ENCODE data around the gene ITLN2. TPM values are rescaled to one million over a fixed set of nuclear protein-coding genes. Genes with fewer than 3 reads are reported as not detected.
A peak's percentile ranks its signal among the peaks of the same experiment; 100 is the strongest.
"Not testable (repeated sequence)": the region's sequence is repeated elsewhere in the genome, so short reads cannot be mapped to it uniquely, and the experiment has no call there.

The ITLN2 gene
- total RNA-seq, 8 experiments from 2014 or later, result 0.29 to 1.8 (median 0.83) TPM; not detected in 3

DNA sequence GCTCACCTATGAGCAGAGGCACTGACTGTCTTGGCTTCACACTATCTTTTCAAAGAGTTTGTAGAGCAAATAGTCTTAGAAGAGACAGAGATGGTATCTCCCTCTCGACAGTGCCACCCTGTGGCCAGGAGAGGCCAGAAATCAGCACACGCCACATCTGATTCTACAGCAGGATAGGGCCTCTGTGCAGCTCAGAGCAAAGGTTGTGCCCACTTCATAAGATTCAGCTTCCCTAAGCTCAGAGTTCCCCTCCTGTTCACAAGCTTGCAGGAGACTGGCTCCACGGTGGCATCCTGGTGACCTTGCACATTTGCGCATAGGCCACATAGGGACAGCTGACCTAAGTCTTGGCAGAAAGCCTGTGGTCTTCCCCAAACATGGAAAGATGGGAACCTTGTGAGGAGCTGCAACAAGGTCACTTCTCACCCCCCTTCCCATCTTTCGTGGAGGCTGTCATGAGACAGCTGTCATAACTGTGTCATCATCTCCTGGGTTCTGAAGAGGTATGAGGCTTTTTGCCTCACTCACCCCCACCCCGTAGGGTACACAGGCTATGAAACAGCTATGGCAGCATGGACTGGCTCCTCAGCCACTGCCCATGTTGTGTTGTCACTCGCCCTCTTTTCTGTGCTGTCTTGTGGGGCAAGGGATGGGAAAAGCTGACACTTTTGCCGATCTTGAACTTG, 3.0 kb downstream of the ITLN2 start:
- H3K4me3 ChIP-seq, result no peak overlapping the region
- H3K4me1 ChIP-seq (replicated peaks in 1 of 2), result peaks cover 0 to 2% of the 10 kb centered on the region in 2 donors
- no peak overlapping the region for H3K27ac ChIP-seq
- peak in 6 of 8 experiments; percentile 30 to 95 (median 83) for ATAC-seq (replicated peaks in 6 of 8)
- in situ Hi-C loops (cut with MboI; ENCODE audit: low pct_unique_long_range_greater_than_20kb in 2 of 9, low sequenced_read_pairs in 9 of 9, unreplicated experiment in 9 of 9), result loop anchor here in 3 of 9 experiments (10.0 to 25.0 kb wide), 3 partner anchors 114 to 264 kb away; no protein-coding TSS in a partner anchor
- 0 to 100% (median 63%) methylated on average over 1 to 8 of the region's 8 CpGs; no CpG with 5 or more reads in 1 of the 10 experiments for WGBS, 10 experiments

DNA sequence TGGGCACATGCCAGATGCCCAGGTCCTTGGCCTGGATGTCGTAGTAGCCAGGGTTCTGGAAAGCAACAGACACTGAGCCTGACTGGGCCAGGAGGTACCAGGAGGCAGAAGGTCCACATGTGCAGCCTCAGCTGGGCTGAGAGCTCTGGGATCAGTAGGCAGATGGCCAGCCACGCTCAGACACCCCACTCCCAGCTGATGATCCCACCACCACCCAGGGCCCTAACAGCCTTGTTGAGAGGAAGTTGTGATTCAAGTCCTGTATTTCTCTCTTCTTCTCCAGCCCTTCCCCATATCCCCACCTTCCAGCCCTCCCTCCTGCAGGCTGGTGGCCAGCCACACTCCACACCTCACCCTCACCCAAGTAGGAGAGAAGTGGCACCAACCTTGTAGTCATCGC, 4.0 kb downstream of the ITLN2 start:
- ATAC-seq (replicated peaks in 6 of 8), result no peak
- Histone ChIP-seq H3K27ac (no peak overlapping the region), H3K4me1 (replicated peaks in 1 of 2) (peaks cover 0 to 2% of the 10 kb centered on the region in 2 donors), H3K4me3 (no peak overlapping the region)
- 95 to 100% methylated on average over 1 to 3 of the region's 3 CpGs; no CpG with 5 or more reads in 8 of the 10 experiments for WGBS, 10 experiments
- in situ Hi-C loops (cut with MboI; ENCODE audit: low pct_unique_long_range_greater_than_20kb in 2 of 9, low sequenced_read_pairs in 9 of 9, unreplicated experiment in 9 of 9), result loop anchor here in 3 of 9 experiments (10.0 to 25.0 kb wide), 3 partner anchors 113 to 263 kb away; no protein-coding TSS in a partner anchor

DNA sequence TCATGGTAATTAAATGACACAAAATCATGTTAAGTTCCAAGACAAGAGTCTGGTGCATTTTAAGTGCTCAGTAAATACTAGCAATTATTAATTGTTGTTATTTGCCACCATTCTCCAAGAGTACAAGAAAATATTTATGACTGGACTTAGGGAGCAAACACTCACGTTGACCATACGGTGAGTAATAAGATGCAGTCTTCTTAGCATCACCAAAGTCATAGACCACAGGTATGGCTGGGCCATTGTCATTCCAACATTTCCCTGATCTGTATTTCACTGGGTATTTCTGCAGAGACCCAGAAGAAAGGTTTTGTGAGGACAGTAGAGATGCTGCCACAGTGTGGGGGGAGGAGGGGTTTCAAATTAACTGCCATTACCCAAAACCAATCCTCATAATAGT, 4.7 kb downstream of the ITLN2 start:
- in situ Hi-C loops (cut with MboI; ENCODE audit: low pct_unique_long_range_greater_than_20kb in 2 of 9, low sequenced_read_pairs in 9 of 9, unreplicated experiment in 9 of 9), result loop anchor here in 3 of 9 experiments (10.0 to 25.0 kb wide), 3 partner anchors 113 to 263 kb away; no protein-coding TSS in a partner anchor
- H3K4me1 ChIP-seq (replicated peaks in 1 of 2), result peaks cover 0 to 2% of the 10 kb centered on the region in 2 donors
- ATAC-seq (replicated peaks in 6 of 8), result no peak
- H3K4me3 ChIP-seq, result no peak overlapping the region
- no peak overlapping the region for H3K27ac ChIP-seq
- WGBS, 10 experiments, result 54 to 100% (median 87%) methylated on average over 2 of the region's 2 CpGs; no CpG with 5 or more reads in 3 of the 10 experiments

DNA sequence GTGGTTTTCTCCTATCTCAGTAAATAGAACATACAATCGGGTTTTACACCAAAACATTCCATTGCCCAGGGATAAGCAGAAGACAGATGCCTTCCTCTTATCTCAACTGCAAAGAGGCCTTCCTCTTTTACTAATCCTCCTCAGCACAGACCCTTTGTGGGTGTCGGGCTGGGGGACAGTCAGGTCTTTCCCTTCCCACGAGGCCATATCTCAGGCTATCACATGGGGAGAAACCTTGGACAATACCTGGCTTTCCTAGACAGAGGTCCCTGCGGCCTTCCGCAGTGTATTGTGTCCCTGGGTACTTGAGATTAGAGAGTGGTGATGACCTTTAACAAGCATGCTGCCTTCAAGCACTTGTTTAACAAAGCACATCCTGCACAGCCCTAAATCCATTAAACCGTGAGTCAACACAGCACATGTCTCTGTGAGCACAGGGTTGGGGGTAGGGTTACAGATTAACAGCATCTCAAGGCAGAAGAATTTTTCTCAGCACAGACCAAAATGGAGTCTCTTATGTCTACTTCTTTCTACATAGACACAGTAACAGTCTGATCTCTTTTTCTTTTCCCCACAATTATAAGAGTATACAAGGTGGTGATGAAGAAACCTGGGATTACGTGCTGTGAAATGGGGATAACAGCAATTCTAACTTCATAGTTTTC, 5.3 kb downstream of the ITLN2 start:
- H3K27ac ChIP-seq; in situ Hi-C loops (cut with MboI; ENCODE audit: low pct_unique_long_range_greater_than_20kb in 2 of 9, low sequenced_read_pairs in 9 of 9, unreplicated experiment in 9 of 9); H3K4me1 ChIP-seq (replicated peaks in 1 of 2); H3K4me3 ChIP-seq; ATAC-seq (replicated peaks in 6 of 8): not testable (repeated sequence)
- 55 to 100% (median 80%) methylated on average over 1 to 3 of the region's 7 CpGs; no CpG with 5 or more reads in 5 of the 10 experiments for WGBS, 10 experiments

DNA sequence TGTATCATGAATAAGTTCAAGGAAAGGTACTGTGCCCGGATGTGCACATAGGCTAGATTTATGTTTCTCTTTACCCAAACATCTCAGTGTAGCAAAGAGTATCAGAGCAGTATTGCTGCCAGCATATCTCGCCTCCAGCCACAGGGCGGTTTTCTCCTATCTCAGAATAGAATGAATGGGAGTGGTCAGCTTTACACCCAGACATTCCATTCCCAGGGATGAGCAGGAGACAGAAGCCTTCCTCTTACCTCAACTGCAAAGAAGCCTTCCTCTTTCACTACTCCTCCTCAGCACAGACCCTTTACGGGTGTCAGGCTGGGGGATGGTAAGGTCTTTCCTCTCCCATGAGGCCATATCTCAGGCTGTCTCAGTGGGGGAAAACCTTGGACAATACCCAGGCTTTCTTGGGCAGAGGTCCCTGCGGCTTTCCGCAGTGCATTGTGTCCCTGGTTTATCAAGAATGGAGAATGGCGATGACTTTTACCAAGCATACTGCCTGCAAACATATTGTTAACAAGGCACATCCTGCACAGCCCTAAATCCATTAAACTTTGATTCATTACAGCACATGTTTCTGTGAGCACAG, 7.3 kb downstream of the ITLN2 start:
- 0 to 100% (median 81%) methylated on average over 1 to 6 of the region's 7 CpGs; no CpG with 5 or more reads in 4 of the 10 experiments for WGBS, 10 experiments
- H3K4me3 ChIP-seq; H3K27ac ChIP-seq; in situ Hi-C loops (cut with MboI; ENCODE audit: low pct_unique_long_range_greater_than_20kb in 2 of 9, low sequenced_read_pairs in 9 of 9, unreplicated experiment in 9 of 9); H3K4me1 ChIP-seq (replicated peaks in 1 of 2); ATAC-seq (replicated peaks in 6 of 8): not testable (repeated sequence)

DNA sequence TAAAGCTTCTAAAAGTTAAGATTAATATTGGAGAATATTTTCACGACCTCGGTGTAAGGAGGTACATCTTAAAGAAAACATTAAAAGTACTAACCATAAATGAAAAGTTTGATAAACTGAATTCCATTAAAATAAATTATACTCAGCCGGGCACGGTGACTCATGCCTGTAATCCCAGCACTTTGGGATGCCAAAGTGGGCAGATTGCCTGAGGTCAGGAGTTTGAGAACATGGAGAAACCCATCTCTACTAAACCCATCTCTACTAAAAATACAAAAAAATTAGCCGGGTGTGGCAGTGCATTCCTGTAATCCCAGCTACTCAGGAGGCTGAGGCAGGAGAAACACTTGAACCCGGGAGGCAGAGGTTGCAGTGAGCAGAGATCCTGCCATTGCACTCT, 8.7 kb downstream of the ITLN2 start:
- WGBS, 10 experiments, result 0 to 100% (median 90%) methylated on average over 1 to 6 of the region's 6 CpGs; no CpG with 5 or more reads in 1 of the 10 experiments
- H3K4me1 ChIP-seq (replicated peaks in 1 of 2); H3K27ac ChIP-seq; ATAC-seq (replicated peaks in 6 of 8); in situ Hi-C loops (cut with MboI; ENCODE audit: low pct_unique_long_range_greater_than_20kb in 2 of 9, low sequenced_read_pairs in 9 of 9, unreplicated experiment in 9 of 9); H3K4me3 ChIP-seq: not testable (repeated sequence)

DNA sequence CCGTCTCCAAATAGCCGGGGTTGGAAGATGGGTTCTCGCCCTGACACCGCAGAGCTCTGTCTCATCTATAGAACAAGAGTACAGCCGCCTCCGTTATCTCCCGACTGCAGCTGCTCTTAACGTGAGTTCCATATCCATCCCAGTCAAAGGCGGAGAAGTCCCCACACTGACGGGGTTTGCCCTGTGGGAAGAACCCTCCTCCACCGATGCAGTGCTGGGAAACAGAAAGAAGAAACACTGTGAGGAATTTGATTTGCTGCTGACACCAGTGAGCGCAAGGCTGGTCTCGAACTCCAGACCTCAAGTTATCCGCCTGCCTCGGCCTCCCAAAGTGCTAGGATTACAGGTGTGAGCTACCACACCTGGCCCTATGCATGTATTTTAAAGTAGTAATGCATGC, 9.5 kb downstream of the ITLN2 start:
- in situ Hi-C loops (cut with MboI; ENCODE audit: low pct_unique_long_range_greater_than_20kb in 2 of 9, low sequenced_read_pairs in 9 of 9, unreplicated experiment in 9 of 9), result no loop called here
- no peak overlapping the region for H3K4me3 ChIP-seq
- H3K4me1 ChIP-seq (replicated peaks in 1 of 2), result no peaks in the 10 kb centered on the region
- no peak overlapping the region for H3K27ac ChIP-seq
- ATAC-seq (replicated peaks in 6 of 8), result no peak
- WGBS, 10 experiments, result 27 to 96% (median 80%) methylated on average over 3 to 15 of the region's 15 CpGs; no CpG with 5 or more reads in 2 of the 10 experiments

DNA sequence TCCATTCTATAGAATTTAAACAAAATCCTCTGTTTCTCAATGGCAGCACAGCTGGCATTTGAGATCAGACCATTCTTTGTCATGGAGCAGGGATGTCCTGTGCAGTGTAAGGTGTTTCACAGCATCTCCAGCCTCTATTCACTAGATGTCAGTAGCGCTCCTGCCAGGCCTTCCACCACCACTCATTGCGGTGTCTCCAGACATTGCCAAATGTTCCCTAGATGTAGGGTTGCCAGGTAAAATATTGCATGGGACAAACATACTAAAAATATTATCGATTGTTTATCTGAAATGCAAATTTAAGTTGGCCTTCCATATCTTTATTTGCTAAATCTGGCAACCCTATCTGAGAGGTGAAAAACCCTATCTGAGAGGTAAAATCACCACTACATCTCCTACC, 11.7 kb downstream of the ITLN2 start:
- no peak overlapping the region for H3K27ac ChIP-seq
- in situ Hi-C loops (cut with MboI; ENCODE audit: low pct_unique_long_range_greater_than_20kb in 2 of 9, low sequenced_read_pairs in 9 of 9, unreplicated experiment in 9 of 9), result no loop called here
- ATAC-seq (replicated peaks in 6 of 8), result peak in 4 of 8 experiments; percentile 40 to 59 (median 44)
- H3K4me3 ChIP-seq, result no peak overlapping the region
- 0 to 88% (median 77%) methylated on average over 1 to 3 of the region's 3 CpGs; no CpG with 5 or more reads in 3 of the 10 experiments for WGBS, 10 experiments
- H3K4me1 ChIP-seq (replicated peaks in 1 of 2), result no peaks in the 10 kb centered on the region

DNA sequence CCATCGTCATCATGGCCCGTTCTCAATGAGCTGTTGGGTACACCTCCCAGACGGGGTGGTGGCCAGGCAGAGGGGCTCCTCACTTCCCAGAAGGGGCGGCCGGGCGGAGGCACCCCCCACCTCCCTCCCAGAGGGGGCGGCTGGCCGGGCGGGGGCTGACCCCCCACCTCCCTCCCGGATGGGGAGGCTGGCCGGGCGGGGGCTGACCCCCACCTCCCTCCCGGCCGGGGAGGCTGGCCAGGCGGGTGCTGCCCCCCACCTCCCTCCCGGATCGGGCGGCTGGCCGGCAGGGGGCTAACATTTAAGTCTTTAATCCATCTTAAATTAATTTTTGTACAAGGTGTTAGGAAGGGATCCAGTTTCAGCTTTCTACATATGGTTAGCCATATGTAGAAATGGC, 17.9 kb downstream of the ITLN2 start:
- in situ Hi-C loops (cut with MboI; ENCODE audit: low pct_unique_long_range_greater_than_20kb in 2 of 9, low sequenced_read_pairs in 9 of 9, unreplicated experiment in 9 of 9); ATAC-seq (replicated peaks in 6 of 8); H3K4me3 ChIP-seq; H3K4me1 ChIP-seq (replicated peaks in 1 of 2); H3K27ac ChIP-seq: not testable (repeated sequence)
- no CpG with 5 or more reads among the region's 19 CpGs for WGBS, 10 experiments

DNA sequence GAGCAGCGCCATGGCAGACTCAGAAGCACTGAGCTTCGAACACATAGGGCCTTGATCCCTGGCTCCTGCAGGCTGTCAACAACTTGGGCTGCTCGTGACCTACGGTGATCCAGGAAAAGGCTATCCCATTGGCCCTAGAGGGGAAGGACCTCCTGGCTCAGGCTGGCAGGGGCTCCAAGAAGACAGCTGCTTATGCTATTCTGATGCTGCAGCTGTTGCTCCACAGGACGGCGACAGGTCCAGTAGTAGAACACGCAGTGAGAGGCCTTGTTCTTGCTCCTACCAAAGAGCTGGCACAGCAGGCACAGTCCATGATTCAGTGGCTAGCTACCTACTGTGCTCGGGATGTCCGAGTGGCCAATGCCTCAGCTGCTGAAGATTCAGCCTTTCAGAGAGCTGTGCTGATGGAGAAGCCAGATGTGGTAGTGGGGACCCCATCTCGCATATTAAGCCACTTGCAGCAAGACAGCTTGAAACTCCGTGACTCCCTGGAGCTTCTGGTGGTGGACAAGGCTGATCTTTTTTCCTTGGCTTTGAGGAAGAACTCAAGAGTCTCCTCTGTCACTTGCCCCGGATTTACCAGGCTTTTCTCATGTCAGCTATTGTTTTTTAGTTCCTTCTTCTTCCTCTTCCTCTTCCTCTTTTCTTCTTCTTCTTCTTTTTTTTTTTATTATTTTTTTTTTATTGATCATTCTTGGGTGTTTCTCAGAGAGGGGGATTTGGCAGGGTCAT, 18.9 kb downstream of the ITLN2 start:
- no peak for ATAC-seq (replicated peaks in 6 of 8)
- WGBS, 10 experiments, result 3 to 91% (median 64%) methylated on average over 2 to 11 of the region's 12 CpGs; no CpG with 5 or more reads in 1 of the 10 experiments
- in situ Hi-C loops (cut with MboI; ENCODE audit: low pct_unique_long_range_greater_than_20kb in 2 of 9, low sequenced_read_pairs in 9 of 9, unreplicated experiment in 9 of 9), result no loop called here

DNA sequence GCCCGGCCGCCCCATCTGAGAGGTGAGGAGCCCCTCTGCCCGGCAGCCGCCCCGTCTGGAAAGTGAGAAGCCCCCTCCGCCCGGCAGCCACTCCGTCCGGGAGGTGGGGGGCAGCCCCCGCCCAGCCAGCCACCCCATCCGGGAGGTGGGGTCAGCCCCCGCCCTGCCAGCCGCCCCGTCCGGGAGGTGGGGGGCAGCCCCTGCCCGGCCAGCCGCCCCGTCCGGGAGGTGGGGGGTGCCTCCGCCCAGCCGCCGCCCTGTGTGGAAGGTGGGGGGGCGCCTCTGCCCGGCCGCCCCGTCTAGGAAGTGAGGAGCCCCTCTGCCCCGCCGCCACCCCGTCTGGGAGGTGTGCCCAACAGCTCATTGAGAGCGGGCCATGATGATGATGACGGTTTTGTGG, 21.3 kb downstream of the ITLN2 start:
- in situ Hi-C loops (cut with MboI; ENCODE audit: low pct_unique_long_range_greater_than_20kb in 2 of 9, low sequenced_read_pairs in 9 of 9, unreplicated experiment in 9 of 9); H3K4me3 ChIP-seq; H3K4me1 ChIP-seq (replicated peaks in 1 of 2); ATAC-seq (replicated peaks in 6 of 8); H3K27ac ChIP-seq: not testable (repeated sequence)
- no CpG with 5 or more reads among the region's 31 CpGs for WGBS, 10 experiments

More for the DNA sequence above, 18.9 kb downstream of the ITLN2 start:
- Histone ChIP-seq H3K4me1 (replicated peaks in 1 of 2) (no peaks in the 10 kb centered on the region), H3K4me3 (no peak overlapping the region), H3K27ac (no peak overlapping the region)

DNA sequence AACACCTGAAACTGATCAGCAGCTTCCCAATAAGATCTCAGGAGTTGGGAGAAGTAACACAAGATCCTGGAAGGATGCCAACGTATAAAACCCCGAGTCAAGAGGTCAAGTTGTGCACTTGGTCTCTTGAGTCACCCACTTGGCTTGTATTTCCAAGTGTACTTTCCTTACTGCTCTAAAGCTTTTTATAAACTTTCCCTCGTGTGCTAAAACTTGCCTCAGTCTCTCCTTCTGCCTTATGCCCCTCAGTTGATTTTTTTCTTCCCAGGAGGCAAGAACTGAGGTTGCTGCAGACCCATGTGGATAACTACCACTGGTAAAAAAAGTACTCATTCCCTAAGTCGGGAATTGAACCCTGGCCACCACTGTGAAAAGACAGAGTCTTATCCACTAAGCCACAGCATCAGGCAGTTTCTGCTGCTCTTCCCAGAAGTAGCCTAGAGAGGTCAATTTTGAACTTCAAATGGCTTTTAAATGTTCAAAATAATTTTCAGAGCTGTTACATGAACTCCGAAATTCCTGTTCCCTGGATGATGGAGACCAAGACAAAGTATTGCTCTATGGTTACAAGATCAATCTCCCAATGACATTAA, 28.9 kb downstream of the ITLN2 start:
- 0 to 82% (median 62%) methylated on average over 1 to 5 of the region's 5 CpGs for WGBS, 10 experiments
- in situ Hi-C loops (cut with MboI; ENCODE audit: low pct_unique_long_range_greater_than_20kb in 2 of 9, low sequenced_read_pairs in 9 of 9, unreplicated experiment in 9 of 9), result no loop called here
- H3K27ac ChIP-seq, result no peak overlapping the region
- no peaks in the 10 kb centered on the region for H3K4me1 ChIP-seq (replicated peaks in 1 of 2)
- H3K4me3 ChIP-seq, result no peak overlapping the region
- no peak for ATAC-seq (replicated peaks in 6 of 8)
